Large intestine (tissue), 3 donors: ENCODE data around the gene ITGA5. TPM values are rescaled to one million over a fixed set of nuclear protein-coding genes. Genes with fewer than 3 reads are reported as not detected.

ENCODE experiments used
- DNase-seq, 2 donors: peaks; one replicate each; pipeline versions ENCODE4 v3.0.0 to v3.0.0-alpha.2; 2013
- H3K27ac ChIP-seq: one replicate; pipeline ENCODE4 v1.5.1; 2013; ENCODE audit warnings: low read length
- H3K27me3 ChIP-seq: 2 replicates; pipeline ENCODE4 v1.6.1; 2013; ENCODE audit warnings: low read length; ENCODE audit not compliant: control insufficient read depth, insufficient read depth
- H3K36me3 ChIP-seq: 2 replicates; pipeline ENCODE4 v1.6.1; 2013; ENCODE audit warnings: low read length; ENCODE audit not compliant: control insufficient read depth, insufficient read depth
- H3K4me1 ChIP-seq: one replicate; pipeline ENCODE4 v1.6.1; 2013; ENCODE audit warnings: low read length; ENCODE audit not compliant: control insufficient read depth, insufficient read depth
- H3K4me3 ChIP-seq: one replicate; pipeline ENCODE4 v1.5.1; 2013; ENCODE audit warnings: low read length
- H3K9me3 ChIP-seq: one replicate; pipeline ENCODE4 v1.6.1; 2013; ENCODE audit warnings: mild to moderate bottlenecking, low read depth, low read length, moderate library complexity; ENCODE audit not compliant: control insufficient read depth
- WGBS: methylation state at CpG from one replicate; pipeline ENCODE4 v1.1.5; 2013; ENCODE audit warnings: low lambda C conversion rate; ENCODE audit not compliant: insufficient coverage; 5-methylcytosine and 5-hydroxymethylcytosine counted together
- polyA plus RNA-seq: library from polyadenylated mRNA; unstranded; fragments of 120-200 nt; gene quantifications from one replicate; pipeline ENCODE4 v1.2.1, GENCODE V29; 2013

The ITGA5 gene
- polyA plus RNA-seq, 1 donor = 23.9 TPM

GRCh38 chr12:54397157-54397556 is 21.9 kb downstream of the ITGA5 start:
- no peak overlapping the region for H3K4me3 ChIP-seq
- H3K4me1 ChIP-seq = no peaks in the 10 kb centered on the region
- peaks cover 43% of the 10 kb centered on the region for H3K36me3 ChIP-seq
- no CpG with 5 or more reads among the region's 1 CpG for WGBS
- H3K27ac ChIP-seq = no peak overlapping the region
- DNase-seq = no peak
- H3K9me3 ChIP-seq = no peaks in the 10 kb centered on the region
- H3K27me3 ChIP-seq = peaks cover 10% of the 10 kb centered on the region

GRCh38 chr12:54395545-54395944 is 23.5 kb downstream of the ITGA5 start:
- Histone ChIP-seq H3K9me3 (no peaks in the 10 kb centered on the region), H3K27me3 (peaks cover 12% of the 10 kb centered on the region), H3K27ac (no peak overlapping the region), H3K4me3 (no peak overlapping the region), H3K36me3 (peaks cover 31% of the 10 kb centered on the region), H3K4me1 (peaks cover 8% of the 10 kb centered on the region)
- no peak for DNase-seq

GRCh38 chr12:54394986-54395385 is 24.1 kb downstream of the ITGA5 start:
- no peaks in the 10 kb centered on the region for H3K9me3 ChIP-seq
- H3K27me3 ChIP-seq = peaks cover 12% of the 10 kb centered on the region
- H3K4me1 ChIP-seq = peaks cover 8% of the 10 kb centered on the region
- H3K4me3 ChIP-seq = no peak overlapping the region
- no peak overlapping the region for H3K27ac ChIP-seq
- peaks cover 27% of the 10 kb centered on the region for H3K36me3 ChIP-seq
- WGBS = no CpG with 5 or more reads among the region's 1 CpG
- no peak for DNase-seq

- Histone ChIP-seq H3K27ac (no peak overlapping the region), H3K4me1 (peaks cover 8% of the 10 kb centered on the region), H3K4me3 (no peak overlapping the region), H3K36me3 (peaks cover 27% of the 10 kb centered on the region), H3K9me3 (no peaks in the 10 kb centered on the region), H3K27me3 (peaks cover 12% of the 10 kb centered on the region)
- no CpG with 5 or more reads among the region's 4 CpGs for WGBS
- no peak for DNase-seq
Measured at GRCh38 chr12:54394281-54394719, 24.8 kb downstream of the ITGA5 start.

GRCh38 chr12:54393743-54394142 is 25.3 kb downstream of the ITGA5 start:
- Histone ChIP-seq H3K4me3 (no peak overlapping the region), H3K27ac (no peak overlapping the region), H3K27me3 (peaks cover 12% of the 10 kb centered on the region), H3K9me3 (no peaks in the 10 kb centered on the region), H3K4me1 (peaks cover 8% of the 10 kb centered on the region), H3K36me3 (peaks cover 25% of the 10 kb centered on the region)
- no CpG with 5 or more reads among the region's 3 CpGs for whole genome bisulfite sequencing
- DNase-seq = no peak

- no peak for DNase-seq
- Histone ChIP-seq H3K27me3 (peaks cover 12% of the 10 kb centered on the region), H3K36me3 (peaks cover 21% of the 10 kb centered on the region), H3K4me1 (peaks cover 12% of the 10 kb centered on the region), H3K4me3 (no peak overlapping the region), H3K9me3 (no peaks in the 10 kb centered on the region), H3K27ac (no peak overlapping the region)
- no CpG with 5 or more reads among the region's 6 CpGs for WGBS
Measured at GRCh38 chr12:54393207-54393609, 25.9 kb downstream of the ITGA5 start.

- Histone ChIP-seq H3K27me3 (peaks cover 12% of the 10 kb centered on the region), H3K9me3 (no peaks in the 10 kb centered on the region), H3K27ac (no peak overlapping the region), H3K4me1 (peaks cover 12% of the 10 kb centered on the region), H3K4me3 (no peak overlapping the region), H3K36me3 (peaks cover 19% of the 10 kb centered on the region)
- WGBS = 60% methylated on average over 2 of the region's 8 CpGs
- DNase-seq = no peak
Measured at GRCh38 chr12:54392485-54393206, 26.4 kb downstream of the ITGA5 start.

- no peaks in the 10 kb centered on the region for H3K9me3 ChIP-seq
- no CpG with 5 or more reads among the region's 51 CpGs for WGBS
- peaks cover 12% of the 10 kb centered on the region for H3K27me3 ChIP-seq
- DNase-seq = peak in 1 of 2 donors; percentile 51
- H3K4me3 ChIP-seq = peak overlapping the region; percentile 36
- peaks cover 7% of the 10 kb centered on the region for H3K36me3 ChIP-seq
- H3K4me1 ChIP-seq = peaks cover 12% of the 10 kb centered on the region
- H3K27ac ChIP-seq = no peak overlapping the region
Measured at GRCh38 chr12:54390668-54391551, 28.2 kb downstream of the ITGA5 start.

- H3K36me3 ChIP-seq = peaks cover 4% of the 10 kb centered on the region
- no peak for DNase-seq
- peaks cover 12% of the 10 kb centered on the region for H3K4me1 ChIP-seq
- WGBS = no CpG with 5 or more reads among the region's 7 CpGs
- H3K4me3 ChIP-seq = no peak overlapping the region
- H3K9me3 ChIP-seq = no peaks in the 10 kb centered on the region
- H3K27me3 ChIP-seq = peaks cover 12% of the 10 kb centered on the region
- no peak overlapping the region for H3K27ac ChIP-seq
Measured at GRCh38 chr12:54390176-54390667, 28.8 kb downstream of the ITGA5 start.

- Histone ChIP-seq H3K4me3 (no peak overlapping the region), H3K27me3 (peaks cover 12% of the 10 kb centered on the region), H3K27ac (no peak overlapping the region), H3K9me3 (no peaks in the 10 kb centered on the region), H3K36me3 (no peaks in the 10 kb centered on the region), H3K4me1 (peaks cover 12% of the 10 kb centered on the region)
- no CpG with 5 or more reads among the region's 5 CpGs for WGBS
- DNase-seq = no peak
Measured at GRCh38 chr12:54389607-54390175, 29.4 kb downstream of the ITGA5 start.
